Activated naive CD8-positive, alpha-beta T cell treated with anti-CD3 and anti-CD28 coated beads for 36 hours (primary cell): Measurements from ENCODE around the gene HACL1. TPM values are rescaled to one million over a fixed set of nuclear protein-coding genes. Genes with fewer than 3 reads are reported as not detected.
"Not testable (repeated sequence)": the region's sequence is repeated elsewhere in the genome, so short reads cannot be mapped to it uniquely, and the experiment has no call there.

Experiments
- DNase-seq: peaks from one replicate; pipeline ENCODE4 v3.0.0; 2021
- H3K27ac Mint-ChIP-seq: one replicate; pipeline ENCODE4 v1.8.0; 2022; ENCODE audit warnings: mild to moderate bottlenecking, moderate library complexity, mixed read lengths
- H3K27me3 Mint-ChIP-seq: one replicate; pipeline ENCODE4 v1.8.0; 2022; ENCODE audit warnings: mild to moderate bottlenecking, mixed read lengths
- H3K36me3 Mint-ChIP-seq: one replicate; pipeline ENCODE4 v1.8.0; 2021; ENCODE audit warnings: mild to moderate bottlenecking, mixed read lengths
- H3K4me1 Mint-ChIP-seq: one replicate; pipeline ENCODE4 v1.8.0; 2021; ENCODE audit warnings: mixed read lengths
- H3K4me3 Mint-ChIP-seq: one replicate; pipeline ENCODE4 v1.8.0; 2022; ENCODE audit warnings: mild to moderate bottlenecking, moderate library complexity, mixed read lengths
- H3K9me3 Mint-ChIP-seq: one replicate; pipeline ENCODE4 v1.8.0; 2022; ENCODE audit warnings: mixed read lengths
- total RNA-seq, 2 experiments: library from RNA; stranded (reverse); gene quantifications; one replicate each; pipeline ENCODE4 v1.2.3, GENCODE V29; 2021

The HACL1 gene
- total RNA-seq, 2 experiments from 2014 or later: 23.0 to 23.3 TPM

DNA sequence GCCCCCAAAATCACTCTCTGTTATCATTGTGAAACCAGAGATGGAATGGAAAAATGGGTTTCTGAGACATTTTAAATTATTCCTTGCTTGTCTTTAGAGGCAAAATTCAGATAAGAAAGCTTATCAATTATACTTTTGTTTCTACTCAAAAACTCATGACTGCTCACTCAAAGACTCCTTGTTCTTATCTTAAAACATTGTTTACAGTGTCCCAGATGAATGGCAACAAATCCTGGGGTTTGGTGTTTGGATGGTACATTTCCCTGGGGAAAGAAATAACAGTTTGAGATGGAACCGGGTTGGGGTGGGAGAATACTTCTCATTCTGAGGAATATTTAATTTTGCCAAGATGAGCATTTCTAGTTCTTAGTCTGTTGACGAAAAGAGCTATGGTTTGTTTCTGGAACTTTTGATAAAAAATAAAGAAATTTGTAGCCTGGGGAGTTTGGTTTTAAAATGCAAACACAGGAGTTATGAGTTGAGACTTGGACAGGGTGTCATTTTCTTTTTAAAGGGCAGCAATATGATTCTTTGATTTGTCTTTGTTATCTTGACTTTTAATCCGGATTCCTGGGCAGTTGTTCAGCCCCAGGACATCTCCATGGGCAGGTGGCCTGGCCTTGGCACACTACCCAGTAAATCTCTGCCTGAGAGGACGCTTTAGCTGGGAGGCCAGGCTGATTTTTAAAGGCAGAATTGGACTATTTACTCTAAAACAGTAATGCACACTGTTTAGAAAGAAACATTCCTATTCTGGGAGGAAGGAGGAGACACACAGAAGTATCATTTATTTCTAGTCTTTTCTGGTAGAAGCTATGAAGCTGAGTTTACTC, 32.6 kb upstream of the HACL1 start:
- Mint-ChIP-seq H3K27ac (no peak overlapping the region), H3K9me3 (no peaks in the 10 kb centered on the region), H3K36me3 (no peaks in the 10 kb centered on the region), H3K4me3 (no peak overlapping the region), H3K27me3 (no peaks in the 10 kb centered on the region), H3K4me1 (peaks cover 56% of the 10 kb centered on the region)
- no peak for DNase-seq

DNA sequence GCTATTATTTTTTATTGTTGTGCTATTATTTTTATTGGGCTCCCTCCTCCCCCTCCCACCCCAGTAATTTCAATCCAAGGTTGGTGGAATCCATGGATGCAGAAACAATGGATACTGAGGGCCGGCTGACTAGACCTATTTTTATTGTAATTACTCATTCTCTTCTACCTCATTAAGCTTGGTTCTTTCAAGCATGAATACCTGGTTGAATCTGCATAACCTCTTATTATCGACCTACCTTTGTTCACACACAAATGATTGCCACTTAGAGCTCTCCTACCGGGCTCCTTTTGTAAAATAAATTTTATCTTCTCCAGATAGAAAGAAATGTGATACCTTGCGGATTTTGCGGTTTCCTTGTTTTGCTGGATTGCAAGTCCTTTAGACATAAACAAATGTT, 31.8 kb upstream of the HACL1 start:
- H3K36me3 Mint-ChIP-seq: no peaks in the 10 kb centered on the region
- H3K9me3 Mint-ChIP-seq: no peaks in the 10 kb centered on the region
- DNase-seq: no peak
- no peaks in the 10 kb centered on the region for H3K27me3 Mint-ChIP-seq
- H3K4me3 Mint-ChIP-seq: no peak overlapping the region
- peak overlapping the region; percentile 31 for H3K27ac Mint-ChIP-seq
- peaks cover 51% of the 10 kb centered on the region for H3K4me1 Mint-ChIP-seq

DNA sequence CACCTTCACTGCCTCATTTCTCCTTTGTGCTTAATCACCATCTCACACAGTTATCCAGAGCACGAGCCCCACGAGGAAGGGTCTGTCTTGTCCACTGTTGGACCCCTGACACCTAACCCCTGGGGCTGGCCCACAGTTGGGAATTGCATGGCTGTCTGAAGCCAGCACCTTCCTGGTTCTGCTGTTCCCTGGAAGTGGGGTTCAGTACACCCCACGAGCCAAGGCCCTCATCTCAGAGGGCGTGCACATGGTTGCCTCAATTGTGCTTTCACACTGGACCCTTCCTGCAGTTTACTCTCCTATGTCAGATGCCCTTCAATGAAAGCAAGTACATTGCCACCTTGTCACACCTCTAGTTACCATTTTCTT, 30.8 kb upstream of the HACL1 start:
- no peak overlapping the region for H3K27ac Mint-ChIP-seq

DNA sequence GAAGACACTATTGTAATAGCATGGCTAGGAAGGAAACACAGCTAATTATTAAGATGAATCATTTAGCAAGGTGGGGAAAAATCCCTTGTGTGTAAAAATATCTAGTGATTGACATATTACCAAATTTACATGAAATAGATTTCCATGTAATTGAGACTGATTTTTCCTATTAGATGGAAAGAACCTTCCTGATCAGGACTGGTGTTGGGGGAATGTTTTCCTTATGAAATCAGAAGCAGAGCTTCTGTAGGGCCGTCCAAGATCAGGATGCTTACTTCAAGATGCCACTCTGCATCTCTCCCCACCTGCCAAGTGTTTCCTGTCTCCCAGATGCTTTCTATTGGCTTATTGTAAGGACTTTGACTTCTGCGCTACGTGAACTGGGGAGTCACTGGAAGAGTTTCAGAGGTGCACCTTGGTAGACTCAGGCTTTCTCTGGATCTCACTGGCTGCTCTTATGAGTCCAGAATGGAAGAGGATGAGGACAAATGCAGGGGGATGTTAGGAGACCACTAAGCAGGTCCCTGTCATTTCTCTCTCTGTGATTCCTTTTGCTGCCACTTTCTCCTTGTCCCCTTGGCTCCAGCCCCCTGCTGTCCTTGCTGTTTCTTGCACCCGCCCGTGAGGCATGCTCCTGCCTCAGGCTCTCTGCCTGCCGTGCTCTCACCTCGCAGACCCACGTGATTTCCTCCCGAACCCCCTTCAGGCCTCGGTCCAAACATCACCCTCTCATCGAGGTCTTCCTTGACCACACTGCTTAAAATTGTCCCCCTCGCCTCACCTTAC, 30.2 kb upstream of the HACL1 start:
- Mint-ChIP-seq H3K9me3 (no peaks in the 10 kb centered on the region), H3K4me1 (peaks cover 36% of the 10 kb centered on the region), H3K27me3 (no peaks in the 10 kb centered on the region), H3K4me3 (no peak overlapping the region), H3K36me3 (no peaks in the 10 kb centered on the region), H3K27ac (peak overlapping the region; percentile 8)
- no peak for DNase-seq

More for the DNA sequence above, 30.8 kb upstream of the HACL1 start:
- DNase-seq: no peak
- no peaks in the 10 kb centered on the region for H3K27me3 Mint-ChIP-seq
- peaks cover 42% of the 10 kb centered on the region for H3K4me1 Mint-ChIP-seq
- H3K36me3 Mint-ChIP-seq: no peaks in the 10 kb centered on the region
- no peak overlapping the region for H3K4me3 Mint-ChIP-seq
- no peaks in the 10 kb centered on the region for H3K9me3 Mint-ChIP-seq

DNA sequence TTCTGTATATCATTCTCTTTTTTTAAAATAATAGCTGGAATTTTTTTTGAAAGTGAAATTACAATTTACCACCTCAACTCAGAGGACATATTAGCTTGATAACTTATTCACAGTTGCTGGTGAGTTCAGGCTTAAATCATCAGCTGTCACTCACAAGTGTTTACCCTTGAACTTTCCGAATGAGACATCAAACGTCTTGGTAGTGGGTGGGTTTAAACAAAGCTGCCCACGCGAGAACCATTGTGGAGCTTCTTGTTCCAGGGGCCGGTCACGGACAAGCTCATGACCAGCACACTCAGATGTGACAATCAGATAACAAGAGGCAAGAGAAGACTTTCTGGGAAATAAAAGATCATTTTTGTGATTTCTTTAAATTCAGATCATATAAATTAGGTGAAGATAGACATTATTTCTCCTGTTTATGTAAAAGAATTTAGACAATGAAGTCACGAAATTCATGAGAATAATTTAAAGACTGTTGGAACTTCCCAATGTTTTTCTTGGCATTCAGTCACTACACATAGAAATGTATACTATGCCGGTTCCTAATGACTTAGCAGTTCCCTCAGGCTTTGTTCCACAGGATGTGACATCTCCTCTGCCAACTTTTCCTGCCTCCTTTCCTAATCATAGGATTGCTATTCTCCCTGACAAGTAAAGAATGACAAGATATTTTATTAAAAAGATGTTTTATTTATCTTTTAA, 29.4 kb upstream of the HACL1 start:
- Mint-ChIP-seq H3K4me1 (peaks cover 30% of the 10 kb centered on the region), H3K4me3 (peak overlapping the region; percentile 54), H3K9me3 (no peaks in the 10 kb centered on the region), H3K27me3 (no peaks in the 10 kb centered on the region), H3K27ac (peak overlapping the region; percentile 52), H3K36me3 (peaks cover under 1% of the 10 kb centered on the region)
- no peak for DNase-seq

DNA sequence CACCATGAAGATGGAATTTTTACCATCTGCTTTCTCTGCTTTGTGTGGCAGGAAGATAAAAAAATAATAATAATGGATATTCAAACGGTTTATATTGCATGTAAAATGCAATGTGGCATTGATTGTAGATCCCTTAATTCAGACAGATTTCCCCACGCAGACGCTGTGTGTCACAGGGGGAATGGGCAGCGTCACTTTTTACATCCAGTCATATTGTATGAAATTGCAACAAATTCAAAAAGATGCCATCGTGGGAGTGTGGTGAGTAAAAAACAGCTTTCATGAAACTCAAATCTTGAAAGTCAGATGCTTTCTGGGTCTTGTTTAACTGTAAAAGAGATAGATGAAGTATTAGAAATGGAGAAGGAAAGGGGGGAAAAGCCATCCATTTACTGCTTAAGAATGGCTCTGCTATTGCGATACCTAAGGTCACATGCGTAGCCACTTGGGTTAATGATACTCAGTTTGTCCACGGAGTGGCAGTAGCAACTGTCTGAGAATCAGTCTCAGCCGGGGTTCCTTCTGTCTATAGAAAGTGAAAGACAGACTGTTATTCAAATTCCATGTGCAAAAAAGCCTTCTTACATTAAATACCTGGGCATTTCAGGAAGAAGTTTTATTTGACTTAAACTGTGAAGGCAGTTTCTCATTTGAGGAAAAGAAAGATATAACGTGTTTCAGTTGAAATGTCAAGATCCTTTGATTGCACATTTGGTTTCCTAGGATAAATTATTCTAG, 28.7 kb upstream of the HACL1 start:
- DNase-seq: peak; percentile 56
- H3K27me3 Mint-ChIP-seq: no peaks in the 10 kb centered on the region
- peaks cover 29% of the 10 kb centered on the region for H3K4me1 Mint-ChIP-seq
- H3K27ac Mint-ChIP-seq: no peak overlapping the region
- no peaks in the 10 kb centered on the region for H3K9me3 Mint-ChIP-seq
- peak overlapping the region; percentile 54 for H3K4me3 Mint-ChIP-seq
- peaks cover 1% of the 10 kb centered on the region for H3K36me3 Mint-ChIP-seq

DNA sequence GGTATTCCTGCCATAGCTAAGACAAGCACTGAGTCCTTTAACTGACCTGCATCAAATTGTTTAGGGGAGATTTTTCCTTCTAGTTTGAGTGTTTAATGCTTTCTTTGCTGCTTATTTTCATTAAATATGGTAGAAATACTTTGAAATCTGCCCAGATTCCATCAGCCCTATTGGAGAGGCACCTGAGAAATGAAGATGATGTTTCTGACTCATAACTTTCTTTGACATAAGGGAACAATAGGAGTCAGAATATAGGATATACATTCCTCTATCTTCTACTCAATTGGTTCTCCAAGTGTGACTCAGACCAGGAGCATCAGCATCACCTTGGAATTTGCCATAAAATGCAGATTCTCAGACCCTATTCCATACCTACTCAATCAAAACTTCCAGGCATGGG, 27.6 kb upstream of the HACL1 start:
- Mint-ChIP-seq H3K27ac (no peak overlapping the region), H3K36me3 (peaks cover 5% of the 10 kb centered on the region), H3K4me3 (no peak overlapping the region), H3K4me1 (peaks cover 31% of the 10 kb centered on the region), H3K9me3 (peaks cover 3% of the 10 kb centered on the region), H3K27me3 (no peaks in the 10 kb centered on the region)
- no peak for DNase-seq

DNA sequence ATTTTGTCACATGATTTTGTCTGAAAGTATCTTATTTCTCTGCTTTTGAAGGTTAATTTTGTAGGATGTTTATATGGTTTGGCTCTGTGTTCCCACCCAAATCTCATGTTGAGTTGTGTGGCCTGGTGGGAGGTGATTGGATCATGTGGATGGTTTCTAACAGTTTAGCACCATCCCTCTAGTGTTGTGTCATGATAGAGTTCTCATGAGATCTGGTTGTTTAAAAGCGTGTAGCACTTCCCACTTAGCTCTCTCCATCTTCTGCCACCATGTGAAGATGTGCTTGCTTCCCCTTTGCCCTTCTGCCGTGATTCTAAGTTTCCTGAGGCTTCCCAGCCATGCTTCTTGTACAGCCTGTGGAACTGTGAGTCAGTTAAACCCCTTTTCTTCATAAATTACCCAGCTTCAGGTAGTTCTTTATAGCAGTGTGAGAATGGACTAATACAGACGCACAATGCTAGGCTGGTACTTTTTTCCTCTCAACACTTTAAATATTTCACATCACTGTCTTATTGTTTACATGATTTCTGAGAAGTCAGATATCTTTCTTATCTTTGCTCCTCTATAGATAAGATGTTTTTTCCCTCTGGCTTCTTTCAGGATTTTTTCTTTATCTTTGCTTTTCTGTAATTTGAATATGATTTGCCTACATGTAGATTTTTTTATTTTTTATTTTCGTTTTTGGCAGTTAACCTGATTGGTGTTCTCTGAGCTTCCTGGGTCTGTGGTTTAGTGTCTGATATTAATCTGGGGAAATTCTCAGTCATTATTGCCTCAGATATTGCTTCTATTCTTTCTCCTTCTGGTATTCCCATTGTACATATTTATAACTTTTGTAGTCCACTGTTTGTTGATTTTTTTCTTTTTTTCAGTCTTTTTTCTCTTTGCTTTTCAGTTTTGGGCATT, 22.4 kb upstream of the HACL1 start:
- Mint-ChIP-seq H3K27ac (peak overlapping the region; percentile 77), H3K9me3 (peaks cover 35% of the 10 kb centered on the region), H3K36me3 (peaks cover 46% of the 10 kb centered on the region), H3K27me3 (no peaks in the 10 kb centered on the region), H3K4me3 (no peak overlapping the region), H3K4me1 (peaks cover 14% of the 10 kb centered on the region)
- no peak for DNase-seq

DNA sequence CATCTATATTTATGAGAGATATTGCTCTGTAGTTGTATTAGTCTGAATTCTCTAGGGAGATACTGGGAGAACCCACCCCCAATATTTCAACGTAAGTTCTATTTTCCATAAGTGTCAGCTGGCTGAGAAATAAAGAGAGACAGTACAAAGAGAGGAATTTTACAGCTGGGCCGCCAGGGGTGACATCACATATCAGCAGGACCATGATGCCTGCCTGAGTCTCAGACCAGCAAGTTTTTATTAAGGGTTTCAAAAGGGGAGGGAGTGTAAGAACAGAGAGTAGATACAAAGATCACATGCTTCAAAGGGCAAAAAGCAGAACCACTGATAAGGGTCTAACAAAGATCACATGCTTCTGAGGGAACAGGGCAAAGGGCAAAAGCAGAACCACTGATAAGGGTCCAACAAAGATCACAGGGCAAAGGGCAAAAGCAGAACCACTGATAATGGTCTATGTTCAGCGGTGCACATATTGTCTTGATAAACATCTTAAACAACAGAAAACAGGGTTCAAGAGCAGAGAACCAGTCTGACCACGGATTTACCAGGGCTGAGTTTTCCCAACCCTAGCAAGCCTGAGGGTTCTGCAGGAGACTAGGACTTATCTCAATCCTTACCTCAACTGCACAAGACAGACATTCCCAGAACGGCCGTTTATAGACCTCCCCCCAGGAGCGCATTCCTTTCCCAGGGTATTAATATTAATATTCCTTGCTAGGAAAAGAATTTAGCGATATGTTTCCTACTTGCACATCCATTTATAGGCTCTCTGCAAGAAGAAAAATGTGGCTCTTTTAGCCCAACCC, 18.5 kb upstream of the HACL1 start:
- DNase-seq, H3K4me3 Mint-ChIP-seq, H3K27me3 Mint-ChIP-seq, H3K27ac Mint-ChIP-seq: not testable (repeated sequence)
- Mint-ChIP-seq H3K4me1 (peaks cover 11% of the 10 kb centered on the region), H3K36me3 (peaks cover 45% of the 10 kb centered on the region), H3K9me3 (peaks cover 35% of the 10 kb centered on the region)

DNA sequence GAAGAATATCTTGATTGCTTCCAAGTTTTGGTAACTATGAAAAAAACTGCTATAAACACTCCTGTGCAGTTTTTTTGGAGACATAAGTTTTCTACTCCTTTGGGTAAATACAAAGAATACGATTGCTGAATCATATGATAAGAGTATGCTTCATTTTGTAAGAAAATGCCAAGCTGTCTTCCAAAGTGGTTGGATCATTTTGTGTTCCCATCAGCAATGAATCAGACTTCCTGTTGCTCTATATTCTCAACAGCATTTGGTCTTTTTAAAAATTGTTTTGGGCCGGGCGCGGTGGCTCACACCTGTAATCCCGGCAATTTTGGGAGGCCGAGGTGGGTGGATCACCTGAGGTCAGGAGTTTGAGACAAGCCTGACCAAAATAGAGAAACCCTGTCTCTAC, 14.7 kb upstream of the HACL1 start:
- peaks cover 18% of the 10 kb centered on the region for H3K9me3 Mint-ChIP-seq
- H3K27me3 Mint-ChIP-seq: no peaks in the 10 kb centered on the region
- H3K27ac Mint-ChIP-seq: no peak overlapping the region
- H3K4me1 Mint-ChIP-seq: no peaks in the 10 kb centered on the region
- peaks cover 19% of the 10 kb centered on the region for H3K36me3 Mint-ChIP-seq
- H3K4me3 Mint-ChIP-seq: no peak overlapping the region
- DNase-seq: no peak

DNA sequence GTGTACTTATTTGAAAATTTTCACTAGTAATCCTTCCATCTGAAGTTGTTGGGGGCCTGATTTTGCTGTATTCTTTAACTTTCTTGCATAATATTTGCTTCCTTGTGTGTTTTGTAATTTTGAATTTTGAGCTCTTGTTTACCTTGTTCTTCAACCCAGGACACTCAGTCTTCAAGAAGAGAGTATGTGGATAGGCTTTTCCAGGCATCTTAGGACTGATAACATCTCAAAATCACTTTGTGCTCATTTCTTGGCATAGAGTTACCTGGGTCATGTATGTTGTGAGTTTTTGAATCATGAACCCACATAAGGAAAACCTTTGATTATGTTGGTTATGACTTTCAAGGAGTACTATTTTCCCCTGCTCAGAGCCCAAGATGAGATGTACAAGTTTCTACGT, 13.6 kb upstream of the HACL1 start:
- Mint-ChIP-seq H3K27ac (no peak overlapping the region), H3K27me3 (no peaks in the 10 kb centered on the region), H3K36me3 (peaks cover 11% of the 10 kb centered on the region), H3K9me3 (peaks cover 8% of the 10 kb centered on the region), H3K4me1 (no peaks in the 10 kb centered on the region), H3K4me3 (no peak overlapping the region)
- DNase-seq: no peak

DNA sequence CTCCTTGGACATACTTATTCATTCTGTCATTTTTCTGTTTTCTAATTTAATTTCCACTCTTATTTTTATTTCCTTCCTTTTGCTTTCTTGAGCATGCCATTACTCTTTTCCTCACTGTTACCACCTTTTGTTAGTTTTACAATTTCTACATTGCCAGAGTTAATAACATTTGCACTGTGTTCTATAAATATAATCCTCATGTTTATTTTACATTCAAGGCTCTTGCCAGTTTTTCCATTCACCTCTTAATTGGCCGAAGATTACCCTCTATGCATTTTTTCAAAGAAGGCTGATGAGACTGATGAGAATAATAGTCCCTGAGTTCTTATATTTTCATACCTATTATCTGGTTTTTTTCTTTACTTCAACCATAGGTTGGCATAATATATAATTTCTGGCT, 10.6 kb upstream of the HACL1 start:
- Mint-ChIP-seq H3K4me3 (no peak overlapping the region), H3K27me3 (no peaks in the 10 kb centered on the region), H3K9me3 (no peaks in the 10 kb centered on the region), H3K36me3 (peaks cover 2% of the 10 kb centered on the region), H3K4me1 (peaks cover under 1% of the 10 kb centered on the region), H3K27ac (no peak overlapping the region)
- DNase-seq: no peak

DNA sequence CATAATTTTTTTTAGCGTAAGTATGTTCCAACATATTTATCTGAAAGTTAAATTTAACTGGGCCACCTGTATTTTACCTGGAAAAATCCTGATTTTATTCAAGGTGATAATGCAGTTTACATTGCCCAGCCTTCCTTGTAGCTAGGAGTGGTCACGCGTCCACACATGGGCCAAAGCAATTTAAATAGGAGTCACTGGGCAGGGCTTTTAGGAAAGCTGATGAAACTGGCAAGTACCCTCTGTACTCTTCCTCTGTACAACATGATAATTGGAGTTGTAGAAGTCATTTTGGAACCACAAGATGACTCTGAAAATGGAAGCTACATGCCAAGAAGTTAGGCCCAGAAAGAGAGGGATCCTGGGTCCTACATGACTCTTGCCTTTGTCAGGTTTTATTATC, 9.6 kb upstream of the HACL1 start:
- Mint-ChIP-seq H3K27me3 (no peaks in the 10 kb centered on the region), H3K9me3 (no peaks in the 10 kb centered on the region), H3K27ac (no peak overlapping the region), H3K36me3 (peaks cover 2% of the 10 kb centered on the region), H3K4me1 (peaks cover 1% of the 10 kb centered on the region), H3K4me3 (no peak overlapping the region)
- no peak for DNase-seq
